Keratinocyte (primary cell): Measurements from ENCODE around the gene OR10W1. TPM values are rescaled to one million over a fixed set of nuclear protein-coding genes. Genes with fewer than 3 reads are reported as not detected.
A peak's percentile ranks its signal among the peaks of the same experiment; 100 is the strongest.

Source experiments
- DNase-seq: peaks from one replicate; pipeline ENCODE4 v3.0.0-alpha.2; 2011; ENCODE audit warnings: low read depth, missing footprints, low spot score
- FAIRE-seq: peaks from 2 replicates; lab custom pipeline; 2011; peaks lifted over from hg19 to GRCh38; lab: Jason Lieb, UNC
- H2AFZ ChIP-seq: 2 replicates; pipeline ENCODE4 v1.6.0; 2012; ENCODE audit warnings: low read length, control low read depth, inconsistent platforms; ENCODE audit not compliant: control insufficient read depth
- H3K27ac ChIP-seq: 2 replicates; pipeline ENCODE4 v1.5.1; 2011; ENCODE audit warnings: low read length; ENCODE audit not compliant: control insufficient read depth, insufficient read depth
- H3K27me3 ChIP-seq: 3 replicates; pipeline ENCODE4 v1.6.0; 2011; ENCODE audit warnings: low read length; ENCODE audit not compliant: control insufficient read depth, insufficient read depth; ENCODE audit errors: extremely low read depth
- H3K36me3 ChIP-seq, 2 experiments: 2 replicates in 1 of 2; 3 replicates in 1 of 2; pipeline ENCODE4 v1.5.1; 2011; ENCODE audit warnings: low read length in 2 of 2, mild to moderate bottlenecking in 1 of 2; ENCODE audit not compliant: control insufficient read depth in 2 of 2, insufficient read depth in 2 of 2; ENCODE audit errors: extremely low read depth in 1 of 2
- H3K4me1 ChIP-seq: 3 replicates; pipeline ENCODE4 v1.5.1; 2011; ENCODE audit warnings: low read length; ENCODE audit not compliant: control insufficient read depth, insufficient read depth; ENCODE audit errors: extremely low read depth
- H3K4me2 ChIP-seq: 3 replicates; pipeline ENCODE4 v1.6.0; 2011; ENCODE audit warnings: low read depth, low read length; ENCODE audit not compliant: control insufficient read depth, insufficient read depth; ENCODE audit errors: extremely low read depth
- H3K4me3 ChIP-seq, 3 experiments: fragments of 200-600 bp in 1 of 3; sonication (generic) in 1 of 3; 2 replicates in 2 of 3; 3 replicates in 1 of 3; pipeline ENCODE4 v1.5.1; 2011 to 2016; ENCODE audit warnings: low read length in 3 of 3, mild to moderate bottlenecking in 3 of 3, control low read depth in 2 of 3, inconsistent platforms in 1 of 3, low read depth in 1 of 3, mixed read lengths in 1 of 3, mixed run types in 1 of 3, moderate library complexity in 1 of 3; ENCODE audit not compliant: control insufficient read depth in 2 of 3, insufficient read depth in 2 of 3; ENCODE audit errors: extremely low read depth in 1 of 3
- H3K79me2 ChIP-seq: 2 replicates; pipeline ENCODE4 v1.6.0; 2012; ENCODE audit warnings: low read length; ENCODE audit not compliant: control insufficient read depth, insufficient read depth
- H3K9ac ChIP-seq: 3 replicates; pipeline ENCODE4 v1.6.0; 2011; ENCODE audit warnings: low read length; ENCODE audit not compliant: control insufficient read depth, insufficient read depth; ENCODE audit errors: extremely low read depth
- H3K9me1 ChIP-seq: 3 replicates; pipeline ENCODE4 v1.6.0; 2011; ENCODE audit warnings: low read length; ENCODE audit not compliant: control insufficient read depth, insufficient read depth; ENCODE audit errors: extremely low read depth
- H3K9me3 ChIP-seq: 2 replicates; pipeline ENCODE4 v1.5.1; 2012; ENCODE audit warnings: low read depth, low read length; ENCODE audit not compliant: control insufficient read depth
- H4K20me1 ChIP-seq: 3 replicates; pipeline ENCODE4 v1.6.0; 2011; ENCODE audit warnings: low read length; ENCODE audit not compliant: control insufficient read depth, insufficient read depth; ENCODE audit errors: extremely low read depth
- CTCF ChIP-seq, 3 experiments: IDR thresholded peaks in 1 of 3; conservative IDR thresholded peaks in 1 of 3; optimal IDR thresholded peaks in 1 of 3; 2 replicates in 2 of 3; 3 replicates in 1 of 3; pipeline versions ENCODE3 to v1.5.1; 2011; ENCODE audit warnings: low read length in 3 of 3, mild to moderate bottlenecking in 3 of 3, moderate library complexity in 2 of 3, control low read depth in 1 of 3, inconsistent platforms in 1 of 3; ENCODE audit not compliant: insufficient read depth in 2 of 3; ENCODE audit errors: extremely low read depth in 1 of 3
- EZH2 ChIP-seq: IDR thresholded peaks from one replicate; pipeline ENCODE4 v1.6.1; 2012; ENCODE audit warnings: inconsistent platforms, mild to moderate bottlenecking, low read length, moderate library complexity
- dilution Hi-C: fragments of 300-500 bp; cut with MboI; formaldehyde crosslinking; loops from one replicate; pipeline ENCODE4 v1.7.0; 2020; ENCODE audit warnings: low sequenced_read_pairs; ENCODE audit not compliant: extremely low pct_ligation_motif_present
- polyA plus RNA-seq, 5 experiments: library from polyadenylated mRNA; depleted of rRNA in 3 of 5; stranded (reverse) in 3 of 5; stranded (forward) in 1 of 5; unstranded in 1 of 5; fragments of >200 nt; gene quantifications; 1 replicate in 1 of 5; 2 replicates in 3 of 5; 3 replicates in 1 of 5; pipeline versions ENCODE4 v1.2.1 to v1.2.3, GENCODE V29; 2011 to 2012; ENCODE audit warnings: missing spikeins in 2 of 5, low read depth in 1 of 5, low replicate concordance in 1 of 5

Gene OR10W1
- polyA plus RNA-seq, 1 donor (not counting 4 experiments of a cell fraction or from before 2014, with no cell fraction given), result not detected

- H3K79me2 ChIP-seq, result no peaks in the 10 kb centered on the region
- peaks cover 12% of the 10 kb centered on the region for H3K4me1 ChIP-seq
- H4K20me1 ChIP-seq, result no peaks in the 10 kb centered on the region
- peak overlapping the region in 1 of 3 experiments; percentile 18 for H3K4me3 ChIP-seq
- no peak overlapping the region for H3K9ac ChIP-seq
- peak overlapping the region; percentile 56 for H3K4me2 ChIP-seq
- H3K9me3 ChIP-seq, result no peaks in the 10 kb centered on the region
- TF ChIP-seq EZH2, result no peak
- TF ChIP-seq CTCF (optimal IDR thresholded peaks at IDR 0.05 in 1 of 3, IDR thresholded peaks at IDR 0.05 in 1 of 3, conservative IDR thresholded peaks at IDR 0.05 in 1 of 3; ENCODE audit: extremely low read depth in 1 of 3, insufficient read depth in 2 of 3, low read length in 3 of 3), result no peak
- peak overlapping the region; percentile 40 for H3K27ac ChIP-seq
- DNase-seq (peak; percentile 60), FAIRE-seq (peak; percentile 84)
- H3K27me3 ChIP-seq, result no peaks in the 10 kb centered on the region
- H3K36me3 ChIP-seq, result no peaks in the 10 kb centered on the region
- dilution Hi-C loops, result no loop called here
- H2AFZ ChIP-seq, result peak overlapping the region; percentile 46
- no peaks in the 10 kb centered on the region for H3K9me1 ChIP-seq
These were observed 33.5 kb upstream of the OR10W1 start for GRCh38 chr11:58301576-58301975.

- dilution Hi-C loops, result no loop called here
- H3K27me3 ChIP-seq, result no peaks in the 10 kb centered on the region
- no peak overlapping the region for H3K27ac ChIP-seq
- no peaks in the 10 kb centered on the region for H3K9me3 ChIP-seq
- no peaks in the 10 kb centered on the region for H3K9me1 ChIP-seq
- H4K20me1 ChIP-seq, result no peaks in the 10 kb centered on the region
- no peaks in the 10 kb centered on the region for H3K36me3 ChIP-seq
- no peak for TF ChIP-seq CTCF (optimal IDR thresholded peaks at IDR 0.05 in 1 of 3, IDR thresholded peaks at IDR 0.05 in 1 of 3, conservative IDR thresholded peaks at IDR 0.05 in 1 of 3; ENCODE audit: extremely low read depth in 1 of 3, insufficient read depth in 2 of 3, low read length in 3 of 3)
- no peak for TF ChIP-seq EZH2
- no peak overlapping the region for H3K4me3 ChIP-seq
- H3K9ac ChIP-seq, result no peak overlapping the region
- DNase-seq (no peak), FAIRE-seq (no peak)
- H3K4me2 ChIP-seq, result no peak overlapping the region
- H3K79me2 ChIP-seq, result no peaks in the 10 kb centered on the region
- no peak overlapping the region for H2AFZ ChIP-seq
- H3K4me1 ChIP-seq, result no peaks in the 10 kb centered on the region
These were observed 24.0 kb upstream of the OR10W1 start for GRCh38 chr11:58292017-58292416.
